HFFc6 (cell line): ENCODE data around the gene NUFIP2. TPM values are rescaled to one million over a fixed set of nuclear protein-coding genes. Genes with fewer than 3 reads are reported as not detected.

ENCODE experiments used
- DNase-seq: peaks from one replicate; pipeline ENCODE4 v3.0.0-alpha.2; 2018
- H3K27ac Mint-ChIP-seq: 2 replicates; pipeline ENCODE4 v1.8.0; 2020; ENCODE audit warnings: mild to moderate bottlenecking, mixed read lengths
- H3K27me3 Mint-ChIP-seq: 2 replicates; pipeline ENCODE4 v1.8.0; 2021; ENCODE audit warnings: mild to moderate bottlenecking, moderate library complexity, mixed read lengths; ENCODE audit not compliant: insufficient read depth
- H3K36me3 Mint-ChIP-seq: 2 replicates; pipeline ENCODE4 v1.8.0; 2021; ENCODE audit warnings: low read depth, mixed read lengths
- H3K4me1 Mint-ChIP-seq: 2 replicates; pipeline ENCODE4 v1.8.0; 2020; ENCODE audit warnings: low read depth, mixed read lengths
- H3K4me3 Mint-ChIP-seq: 2 replicates; pipeline ENCODE4 v1.8.0; 2020; ENCODE audit warnings: mild to moderate bottlenecking, moderate library complexity, mixed read lengths
- H3K9me3 Mint-ChIP-seq: 2 replicates; pipeline ENCODE4 v1.8.0; 2020; ENCODE audit warnings: mild to moderate bottlenecking, mixed read lengths
- total RNA-seq, 6 experiments: library from RNA; stranded (reverse); fragmentation: NEBNext Ultra II Directional; extraction: Animal tissue kit (Norgen Biotek cat#: 25700); gene quantifications; 2 replicates in 1 of 6; 3 replicates in 5 of 6; pipeline ENCODE4 v1.2.3, GENCODE V29; 2021
- TF ChIP-seq, protein P1 (sequence below): fragments of 200-600 bp; sonication (generic); IDR thresholded peaks from 2 replicates; pipeline ENCODE4 v1.5.0; 2021; ENCODE audit warnings: antibody characterized with exemption, mild to moderate bottlenecking

The NUFIP2 gene
- total RNA-seq, 6 experiments from 2014 or later: 43.8 to 51.8 (median 49.9) TPM

DNA sequence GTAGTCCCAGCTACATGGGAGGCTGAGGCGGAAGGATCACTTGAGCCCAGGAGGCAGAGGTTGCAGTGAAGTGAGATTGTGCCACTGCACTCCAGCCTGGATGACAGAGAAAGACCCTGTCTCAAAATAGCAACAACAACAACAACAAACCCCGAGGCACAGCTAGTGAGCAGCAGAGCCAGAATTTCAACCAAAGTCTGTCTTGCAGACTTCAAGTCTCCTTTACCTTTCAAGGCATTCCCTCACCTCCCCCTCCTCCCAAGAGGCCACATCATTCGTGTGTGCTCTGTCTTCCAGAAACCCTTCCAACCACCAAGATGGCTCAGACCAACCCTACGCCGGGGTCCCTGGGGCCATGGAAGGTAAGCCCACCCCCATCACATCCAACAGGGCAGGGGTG lies 45.1 kb downstream of the NUFIP2 start:
- Mint-ChIP-seq H3K4me1 (peaks cover 68% of the 10 kb centered on the region), H3K27ac (peak overlapping the region; percentile 92; the same call in 1 of the 2 replicates), H3K9me3 (no peaks in the 10 kb centered on the region), H3K4me3 (no peak overlapping the region), H3K27me3 (peaks cover 3% of the 10 kb centered on the region; the same call in 1 of the 2 replicates), H3K36me3 (peaks cover 4% of the 10 kb centered on the region; the same call in 1 of the 2 replicates)
- no peak for DNase-seq
- TF ChIP-seq, protein P1, sequence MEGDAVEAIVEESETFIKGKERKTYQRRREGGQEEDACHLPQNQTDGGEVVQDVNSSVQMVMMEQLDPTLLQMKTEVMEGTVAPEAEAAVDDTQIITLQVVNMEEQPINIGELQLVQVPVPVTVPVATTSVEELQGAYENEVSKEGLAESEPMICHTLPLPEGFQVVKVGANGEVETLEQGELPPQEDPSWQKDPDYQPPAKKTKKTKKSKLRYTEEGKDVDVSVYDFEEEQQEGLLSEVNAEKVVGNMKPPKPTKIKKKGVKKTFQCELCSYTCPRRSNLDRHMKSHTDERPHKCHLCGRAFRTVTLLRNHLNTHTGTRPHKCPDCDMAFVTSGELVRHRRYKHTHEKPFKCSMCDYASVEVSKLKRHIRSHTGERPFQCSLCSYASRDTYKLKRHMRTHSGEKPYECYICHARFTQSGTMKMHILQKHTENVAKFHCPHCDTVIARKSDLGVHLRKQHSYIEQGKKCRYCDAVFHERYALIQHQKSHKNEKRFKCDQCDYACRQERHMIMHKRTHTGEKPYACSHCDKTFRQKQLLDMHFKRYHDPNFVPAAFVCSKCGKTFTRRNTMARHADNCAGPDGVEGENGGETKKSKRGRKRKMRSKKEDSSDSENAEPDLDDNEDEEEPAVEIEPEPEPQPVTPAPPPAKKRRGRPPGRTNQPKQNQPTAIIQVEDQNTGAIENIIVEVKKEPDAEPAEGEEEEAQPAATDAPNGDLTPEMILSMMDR: no peak

DNA sequence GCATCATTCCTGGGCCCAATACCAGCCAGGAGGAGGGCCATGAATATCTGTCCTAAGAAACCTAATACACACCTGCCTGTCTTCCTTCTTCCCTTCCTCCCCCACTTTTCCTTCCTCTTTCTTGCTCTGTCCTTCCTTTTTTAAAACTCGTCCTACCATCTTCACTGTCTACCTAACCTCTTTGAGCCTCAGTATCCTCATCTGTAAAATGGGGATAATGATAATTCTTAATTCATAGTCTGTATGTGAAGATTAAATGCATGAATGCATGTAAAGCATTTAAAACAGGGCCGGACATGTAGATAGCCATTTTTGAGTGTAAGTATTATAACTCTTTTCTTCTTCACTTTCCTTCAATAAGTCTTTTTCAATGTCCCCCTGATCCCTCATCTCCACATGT lies 46.7 kb downstream of the NUFIP2 start:
- H3K36me3 Mint-ChIP-seq: peaks cover 4% of the 10 kb centered on the region; the same call in 1 of the 2 replicates
- H3K27me3 Mint-ChIP-seq: peaks cover 3% of the 10 kb centered on the region; the same call in 1 of the 2 replicates
- peaks cover 66% of the 10 kb centered on the region for H3K4me1 Mint-ChIP-seq

DNA sequence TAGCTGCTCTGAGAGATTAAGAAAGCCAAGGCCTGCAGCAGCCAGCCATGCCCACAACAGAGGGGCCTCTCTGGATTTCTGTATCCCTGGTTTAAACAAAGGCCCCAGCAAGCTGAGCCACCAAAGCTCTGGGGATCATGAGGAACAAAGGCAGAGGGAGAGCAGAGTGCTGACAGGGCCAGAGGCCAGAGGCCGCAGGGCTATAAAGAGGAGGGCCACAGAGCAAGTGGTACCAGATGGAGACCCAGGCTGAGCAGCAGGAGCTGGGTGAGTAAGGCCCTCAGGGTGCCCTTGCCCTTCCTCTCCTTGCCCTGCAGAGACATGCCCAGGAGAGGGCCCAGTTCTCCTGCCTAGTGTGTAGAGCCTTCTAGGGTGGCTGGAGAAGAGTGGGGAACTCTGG lies 47.3 kb downstream of the NUFIP2 start, which contains the start of gene CRYBA1:
CRYBA1 (plus strand) TSS at position 232 of the 400 bp plus-strand sequence; CDS start at position 237, 5 bp downstream.
- DNase-seq: no peak
- TF ChIP-seq, protein P1: no peak
- Mint-ChIP-seq H3K9me3 (no peaks in the 10 kb centered on the region), H3K36me3 (peaks cover 4% of the 10 kb centered on the region; the same call in 1 of the 2 replicates), H3K27ac (peak within 1 kb of the TSS; percentile 42), H3K4me3 (no peak within 1 kb of the TSS), H3K27me3 (no peaks in the 10 kb centered on the region; the same call in 1 of the 2 replicates), H3K4me1 (peaks cover 66% of the 10 kb centered on the region)

More for the DNA sequence above, 46.7 kb downstream of the NUFIP2 start:
- no peaks in the 10 kb centered on the region for H3K9me3 Mint-ChIP-seq
- TF ChIP-seq, protein P1: no peak
- H3K4me3 Mint-ChIP-seq: no peak overlapping the region
- no peak overlapping the region for H3K27ac Mint-ChIP-seq
- no peak for DNase-seq

DNA sequence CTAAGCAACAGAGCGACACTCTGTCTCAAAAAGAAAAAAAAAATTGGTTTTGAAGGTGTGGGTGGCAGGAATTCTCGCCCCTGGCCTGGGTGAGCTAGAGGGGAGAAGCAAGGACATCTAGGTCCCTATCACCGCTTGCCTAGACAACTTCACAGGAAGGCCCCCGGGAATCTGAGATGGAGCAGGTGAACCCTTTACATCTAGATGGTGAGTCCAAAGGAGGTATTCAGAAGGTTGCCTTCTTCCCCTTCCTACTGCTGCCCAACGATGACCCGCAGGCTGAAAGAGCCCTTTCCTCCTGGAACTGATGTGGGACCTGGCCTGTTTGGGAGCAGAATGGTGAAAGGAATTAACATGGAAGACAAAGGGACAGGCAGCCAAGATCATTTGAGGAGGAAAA lies 48.5 kb downstream of the NUFIP2 start:
- H3K4me3 Mint-ChIP-seq: no peak overlapping the region
- H3K4me1 Mint-ChIP-seq: peaks cover 66% of the 10 kb centered on the region
- no peaks in the 10 kb centered on the region; the same call in 1 of the 2 replicates for H3K27me3 Mint-ChIP-seq
- no peaks in the 10 kb centered on the region for H3K9me3 Mint-ChIP-seq
- H3K36me3 Mint-ChIP-seq: peaks cover 4% of the 10 kb centered on the region; the same call in 1 of the 2 replicates
- TF ChIP-seq, protein P1: no peak
- H3K27ac Mint-ChIP-seq: no peak overlapping the region
- DNase-seq: no peak

DNA sequence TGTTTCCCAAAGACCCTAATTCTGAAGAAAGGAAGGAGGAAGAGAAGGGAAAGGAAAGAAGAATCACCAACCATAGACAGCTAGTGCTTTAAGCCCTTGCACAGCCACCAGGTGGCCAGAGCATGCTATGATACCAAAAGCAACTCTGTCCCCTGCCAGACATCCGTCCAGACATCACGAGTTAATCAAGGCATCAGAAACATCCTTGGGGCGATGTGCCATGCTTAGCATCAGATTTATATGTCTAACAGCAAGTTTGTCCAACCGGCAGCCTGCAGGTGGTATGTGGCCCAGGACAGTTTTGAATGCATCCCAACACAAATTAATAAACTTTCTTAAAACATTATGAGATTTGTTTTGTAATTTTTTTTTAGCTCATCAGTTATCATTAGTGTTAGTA lies 50.2 kb downstream of the NUFIP2 start:
- no peak overlapping the region; the same call in 1 of the 2 replicates for H3K27ac Mint-ChIP-seq
- no peak overlapping the region for H3K4me3 Mint-ChIP-seq
- H3K27me3 Mint-ChIP-seq: no peaks in the 10 kb centered on the region; the same call in 1 of the 2 replicates
- peak; percentile 45 for DNase-seq
- TF ChIP-seq, protein P1: peak; percentile 77
- H3K36me3 Mint-ChIP-seq: no peaks in the 10 kb centered on the region
- peaks cover 58% of the 10 kb centered on the region for H3K4me1 Mint-ChIP-seq
- no peaks in the 10 kb centered on the region for H3K9me3 Mint-ChIP-seq
